HepG2 (cell line): ENCODE results near the gene GLS2. TPM values are rescaled to one million over a fixed set of nuclear protein-coding genes. Genes with fewer than 3 reads are reported as not detected.

Source experiments
- BATF2 ChIP-seq: sonication (generic); formaldehyde crosslinking; IDR thresholded peaks from 2 replicates; pipeline ENCODE4 v1.8.0; 2022; ENCODE audit warnings: mild to moderate bottlenecking, missing genetic modification reagents, moderate library complexity
- CSRNP2 ChIP-seq: sonication (generic); formaldehyde crosslinking; conservative IDR thresholded peaks from 2 replicates; pipeline ENCODE4 v1.8.0; 2022; ENCODE audit warnings: low read depth, missing genetic modification reagents
- FOXK1 ChIP-seq: sonication (generic); formaldehyde crosslinking; IDR thresholded peaks from 2 replicates; pipeline ENCODE4 v1.4.0; 2020; ENCODE audit warnings: low read depth, missing genetic modification reagents, borderline replicate concordance
- FOXK2 ChIP-seq: fragments of 450-650 bp; IDR thresholded peaks from 2 replicates; pipeline ENCODE4 v1.6.1; 2016
- GTF2F1 ChIP-seq: fragments of 150-350 bp; IDR thresholded peaks from 2 replicates; pipeline ENCODE4 v1.6.1; 2014; ENCODE audit warnings: low read length
- ISX ChIP-seq: sonication (generic); formaldehyde crosslinking; conservative IDR thresholded peaks from 2 replicates; pipeline ENCODE4 v1.5.0; 2020; ENCODE audit warnings: missing genetic modification reagents
- MAX ChIP-seq: IDR thresholded peaks from 2 replicates; pipeline ENCODE4 v1.6.1; 2012; ENCODE audit warnings: inconsistent platforms
- MXD1 ChIP-seq: sonication (generic); formaldehyde crosslinking; IDR thresholded peaks from 2 replicates; pipeline ENCODE4 v1.4.0; 2020; ENCODE audit warnings: mild to moderate bottlenecking, missing genetic modification reagents
- PAF1 ChIP-seq: IDR thresholded peaks from 2 replicates; pipeline ENCODE4 v1.6.1; 2016; ENCODE audit warnings: missing genetic modification reagents, missing compliant biosample characterization
- PTBP1 ChIP-seq: fragments of 200-400 bp; formaldehyde crosslinking; IDR thresholded peaks from 2 replicates; pipeline ENCODE4 v1.6.1; 2018; ENCODE audit warnings: low read length, low read depth; ENCODE audit not compliant: poor library complexity, severe bottlenecking
- RFX1 ChIP-seq: fragments of 450-650 bp; IDR thresholded peaks from 2 replicates; pipeline ENCODE4 v1.6.1; 2017
- RXRA ChIP-seq: sonication (generic); formaldehyde crosslinking; IDR thresholded peaks from 2 replicates; pipeline ENCODE4 v1.5.1; 2020; ENCODE audit warnings: missing genetic modification reagents
- SMAD1 ChIP-seq: sonication (generic); formaldehyde crosslinking; IDR thresholded peaks from 2 replicates; pipeline ENCODE4 v1.4.0; 2020; ENCODE audit warnings: missing genetic modification reagents, low read depth, mild to moderate bottlenecking, borderline replicate concordance
- SSRP1 ChIP-seq: IDR thresholded peaks from 2 replicates; pipeline ENCODE4 v1.6.1; 2016; ENCODE audit warnings: control low read depth
- SUZ12 ChIP-seq: fragments of 150-350 bp; IDR thresholded peaks from 2 replicates; pipeline ENCODE4 v1.6.1; 2014; ENCODE audit warnings: low read depth, low read length
- ZFP90 ChIP-seq: sonication (generic); formaldehyde crosslinking; IDR thresholded peaks from 2 replicates; pipeline ENCODE4 v1.8.0; 2022; ENCODE audit warnings: missing genetic modification reagents, mild to moderate bottlenecking, inconsistent platforms, borderline replicate concordance
- ZFX ChIP-seq: sonication (generic); formaldehyde crosslinking; IDR thresholded peaks from 2 replicates; pipeline ENCODE4 v1.4.0; 2020; ENCODE audit warnings: mild to moderate bottlenecking, low read depth, missing genetic modification reagents, moderate library complexity
- ZMAT3 ChIP-seq: sonication (generic); formaldehyde crosslinking; conservative IDR thresholded peaks from 2 replicates; pipeline ENCODE4 v1.7.0; 2021; ENCODE audit warnings: missing genetic modification reagents
- ZNF503 ChIP-seq: sonication (generic); formaldehyde crosslinking; IDR thresholded peaks from 2 replicates; pipeline ENCODE4 v1.4.0; 2020; ENCODE audit warnings: missing genetic modification reagents
- ZNF749 ChIP-seq: sonication (generic); formaldehyde crosslinking; IDR thresholded peaks from 2 replicates; pipeline ENCODE4 v1.8.0; 2022; ENCODE audit warnings: mild to moderate bottlenecking, missing genetic modification reagents, moderate library complexity, borderline replicate concordance
- ZNF850 ChIP-seq: sonication (generic); formaldehyde crosslinking; conservative IDR thresholded peaks from 2 replicates; pipeline ENCODE4 v1.9.0; 2021; ENCODE audit warnings: mild to moderate bottlenecking, missing genetic modification reagents
- ZSCAN12 ChIP-seq: sonication (generic); formaldehyde crosslinking; IDR thresholded peaks from 2 replicates; pipeline ENCODE4 v1.9.0; 2021; ENCODE audit warnings: mild to moderate bottlenecking, missing genetic modification reagents
- ZXDC ChIP-seq: sonication (generic); formaldehyde crosslinking; IDR thresholded peaks from 2 replicates; pipeline ENCODE4 v1.5.0; 2020; ENCODE audit warnings: mild to moderate bottlenecking, missing genetic modification reagents
- polyA plus RNA-seq, 8 experiments: library from polyadenylated mRNA; depleted of rRNA in 3 of 8; stranded (reverse) in 7 of 8; unstranded in 1 of 8; fragments of >200 nt; fragmentation: Illumina TruSeq in 4 of 8; extraction: Trizol in 4 of 8; gene quantifications; 2 replicates each; pipeline versions ENCODE4 v1.2.1 to v1.2.3, GENCODE V29; 2011 to 2016; ENCODE audit warnings: low read depth in 4 of 8, missing spikeins in 1 of 8, mixed read lengths in 1 of 8; ENCODE audit not compliant: insufficient read depth in 1 of 8
- total RNA-seq, 5 experiments: library from RNA; depleted of rRNA; stranded (reverse); fragments of >200 nt; fragmentation: Illumina TruSeq; extraction: Trizol; gene quantifications; 2 replicates each; pipeline ENCODE4 v1.2.3, GENCODE V29; 2016; ENCODE audit warnings: low read depth in 1 of 5

Gene GLS2
- total and polyA plus RNA-seq, 2 of the 13 experiments (the other 11 are each of a cell fraction or from before 2014, with no cell fraction given), result 8.6 to 12.2 TPM

GRCh38 chr12:56448860-56449621 is 38.9 kb downstream of the GLS2 start, which contains the start of gene TIMELESS (continued):
- TF ChIP-seq ZXDC (CRISPR knock-in tag) (no peak; the same call in 1 of the 2 replicates), PAF1 (CRISPR knock-in tag) (no peak), ZFX (CRISPR knock-in tag) (peak; percentile 92), CSRNP2 (CRISPR knock-in tag) (no peak), SUZ12 (no peak), BATF2 (CRISPR knock-in tag) (peak; percentile 78; the same call in 1 of the 2 replicates), ZMAT3 (CRISPR knock-in tag) (0 out of 2 replicates have a peak, but pooled peaks have one; percentile 35), GTF2F1 (no peak), ZNF850 (0 out of 2 replicates have a peak, but pooled peaks have one; percentile 59), SMAD1 (CRISPR knock-in tag) (no peak), ZNF503 (CRISPR knock-in tag) (peak; percentile 62; the same call in 1 of the 2 replicates), ZFP90 (CRISPR knock-in tag) (peak; percentile 96), PTBP1 (no peak), MXD1 (peak; percentile 97), FOXK2 (no peak), RXRA (CRISPR knock-in tag) (peak; percentile 60; the same call in 1 of the 2 replicates), FOXK1 (CRISPR knock-in tag) (peak; percentile 46; the same call in 1 of the 2 replicates), ISX (CRISPR knock-in tag) (peak; percentile 37; the same call in 1 of the 2 replicates), ZSCAN12 (CRISPR knock-in tag) (peak; percentile 42), SSRP1 (CRISPR knock-in tag) (no peak), RFX1 (no peak), MAX (peak; percentile 91), ZNF749 (CRISPR knock-in tag) (no peak)
